Measurements from ENCODE around the gene VPS26A. TPM values are rescaled to one million over a fixed set of nuclear protein-coding genes. Genes with fewer than 3 reads are reported as not detected.

VPS26A gene
- total and polyA plus RNA-seq, 2 donors (not counting 1 experiment from before 2014, with no cell fraction given), result 44.1 to 57.1 TPM

GRCh38 chr10:69092959-69093850 lies 30.8 kb upstream of the VPS26A start:
- Histone ChIP-seq H3K4me2 (ENCODE audit: extremely low read depth, insufficient read depth, low read length) (no peak overlapping the region), H3K9ac (ENCODE audit: insufficient read depth, low read length) (no peak overlapping the region), H3K4me3 (replicated peaks in 1 of 4; ENCODE audit: control extremely low read depth in 1 of 4, insufficient read depth in 1 of 4, low read depth in 3 of 4, low read length in 4 of 4) (no peak overlapping the region), H3K36me3 (ENCODE audit: control insufficient read depth, insufficient read depth, low read length) (no peaks in the 10 kb centered on the region), H3K79me2 (ENCODE audit: control insufficient read depth, insufficient read depth, low read length) (peaks cover 2% of the 10 kb centered on the region), H3K27me3 (ENCODE audit: control insufficient read depth, insufficient read depth, low read length) (no peaks in the 10 kb centered on the region), H2AFZ (ENCODE audit: low read length) (no peak overlapping the region), H3K9me3 (ENCODE audit: control insufficient read depth, insufficient read depth, low read depth, low read length) (no peaks in the 10 kb centered on the region), H3K4me1 (ENCODE audit: control insufficient read depth, extremely low read depth, insufficient read depth, low read length) (peaks cover 2% of the 10 kb centered on the region), H3K27ac (ENCODE audit: insufficient read depth, low read length) (no peak overlapping the region), H4K20me1 (ENCODE audit: control insufficient read depth, extremely low read depth, insufficient read depth, low read length) (no peaks in the 10 kb centered on the region)
- TF ChIP-seq, protein P1, sequence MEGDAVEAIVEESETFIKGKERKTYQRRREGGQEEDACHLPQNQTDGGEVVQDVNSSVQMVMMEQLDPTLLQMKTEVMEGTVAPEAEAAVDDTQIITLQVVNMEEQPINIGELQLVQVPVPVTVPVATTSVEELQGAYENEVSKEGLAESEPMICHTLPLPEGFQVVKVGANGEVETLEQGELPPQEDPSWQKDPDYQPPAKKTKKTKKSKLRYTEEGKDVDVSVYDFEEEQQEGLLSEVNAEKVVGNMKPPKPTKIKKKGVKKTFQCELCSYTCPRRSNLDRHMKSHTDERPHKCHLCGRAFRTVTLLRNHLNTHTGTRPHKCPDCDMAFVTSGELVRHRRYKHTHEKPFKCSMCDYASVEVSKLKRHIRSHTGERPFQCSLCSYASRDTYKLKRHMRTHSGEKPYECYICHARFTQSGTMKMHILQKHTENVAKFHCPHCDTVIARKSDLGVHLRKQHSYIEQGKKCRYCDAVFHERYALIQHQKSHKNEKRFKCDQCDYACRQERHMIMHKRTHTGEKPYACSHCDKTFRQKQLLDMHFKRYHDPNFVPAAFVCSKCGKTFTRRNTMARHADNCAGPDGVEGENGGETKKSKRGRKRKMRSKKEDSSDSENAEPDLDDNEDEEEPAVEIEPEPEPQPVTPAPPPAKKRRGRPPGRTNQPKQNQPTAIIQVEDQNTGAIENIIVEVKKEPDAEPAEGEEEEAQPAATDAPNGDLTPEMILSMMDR (conservative IDR thresholded peaks at IDR 0.05 in 1 of 2, IDR thresholded peaks at IDR 0.05 in 1 of 2; ENCODE audit: low read depth in 1 of 2, low read length in 2 of 2), result peak; percentile 56 to 69
- TF ChIP-seq EZH2 (IDR thresholded peaks at IDR 0.05; ENCODE audit: low read length, missing control alignments), result no peak
- peak; percentile 76 to 93 for DNase-seq (ENCODE audit: low read depth in 2 of 2)

DNA sequence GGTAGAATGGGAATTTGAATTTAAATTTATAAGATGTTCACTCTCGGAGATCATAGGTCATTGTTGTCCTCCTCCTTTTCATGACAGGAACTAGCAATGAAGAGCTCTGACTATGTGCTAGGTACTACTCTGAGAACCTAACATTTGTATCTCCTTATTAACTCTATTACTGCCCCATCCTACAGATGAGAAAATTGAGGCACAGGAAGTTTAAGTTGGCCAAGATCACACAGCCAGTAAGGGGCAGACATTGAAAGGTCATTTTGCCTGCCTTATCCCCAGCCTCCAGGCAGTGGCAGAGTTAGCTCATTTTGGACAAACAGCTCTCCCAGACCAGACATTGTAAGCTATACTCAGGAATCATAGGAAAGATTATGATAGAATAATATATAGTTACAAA lies 30.0 kb upstream of the VPS26A start:
- Histone ChIP-seq H3K4me2 (ENCODE audit: extremely low read depth, insufficient read depth, low read length) (no peak overlapping the region), H3K4me3 (replicated peaks in 1 of 4; ENCODE audit: control extremely low read depth in 1 of 4, insufficient read depth in 1 of 4, low read depth in 3 of 4, low read length in 4 of 4) (no peak overlapping the region), H3K27ac (ENCODE audit: insufficient read depth, low read length) (no peak overlapping the region), H3K79me2 (ENCODE audit: control insufficient read depth, insufficient read depth, low read length) (peaks cover 2% of the 10 kb centered on the region), H2AFZ (ENCODE audit: low read length) (no peak overlapping the region), H3K36me3 (ENCODE audit: control insufficient read depth, insufficient read depth, low read length) (no peaks in the 10 kb centered on the region), H3K4me1 (ENCODE audit: control insufficient read depth, extremely low read depth, insufficient read depth, low read length) (peaks cover 2% of the 10 kb centered on the region), H4K20me1 (ENCODE audit: control insufficient read depth, extremely low read depth, insufficient read depth, low read length) (no peaks in the 10 kb centered on the region), H3K9ac (ENCODE audit: insufficient read depth, low read length) (no peak overlapping the region), H3K9me3 (ENCODE audit: control insufficient read depth, insufficient read depth, low read depth, low read length) (no peaks in the 10 kb centered on the region), H3K27me3 (ENCODE audit: control insufficient read depth, insufficient read depth, low read length) (no peaks in the 10 kb centered on the region)
- peak; percentile 15 to 58 for DNase-seq (ENCODE audit: low read depth in 2 of 2)
- no peak for TF ChIP-seq EZH2 (IDR thresholded peaks at IDR 0.05; ENCODE audit: low read length, missing control alignments)
- TF ChIP-seq, protein P1 (conservative IDR thresholded peaks at IDR 0.05 in 1 of 2, IDR thresholded peaks at IDR 0.05 in 1 of 2; ENCODE audit: low read depth in 1 of 2, low read length in 2 of 2), result peak; percentile 15 to 35

- no peaks in the 10 kb centered on the region for H3K4me1 ChIP-seq (ENCODE audit: control insufficient read depth, extremely low read depth, insufficient read depth, low read length)
- no peaks in the 10 kb centered on the region for H3K9me3 ChIP-seq (ENCODE audit: control insufficient read depth, insufficient read depth, low read depth, low read length)
- H3K27me3 ChIP-seq (ENCODE audit: control insufficient read depth, insufficient read depth, low read length), result no peaks in the 10 kb centered on the region
- H4K20me1 ChIP-seq (ENCODE audit: control insufficient read depth, extremely low read depth, insufficient read depth, low read length), result no peaks in the 10 kb centered on the region
- no peak overlapping the region for H3K4me3 ChIP-seq (replicated peaks in 1 of 4; ENCODE audit: control extremely low read depth in 1 of 4, insufficient read depth in 1 of 4, low read depth in 3 of 4, low read length in 4 of 4)
- no peaks in the 10 kb centered on the region for H3K36me3 ChIP-seq (ENCODE audit: control insufficient read depth, insufficient read depth, low read length)
- no peak overlapping the region for H2AFZ ChIP-seq (ENCODE audit: low read length)
- H3K27ac ChIP-seq (ENCODE audit: insufficient read depth, low read length), result no peak overlapping the region
- no peak overlapping the region for H3K9ac ChIP-seq (ENCODE audit: insufficient read depth, low read length)
- H3K79me2 ChIP-seq (ENCODE audit: control insufficient read depth, insufficient read depth, low read length), result peaks cover 2% of the 10 kb centered on the region
- TF ChIP-seq, protein P1 (conservative IDR thresholded peaks at IDR 0.05 in 1 of 2, IDR thresholded peaks at IDR 0.05 in 1 of 2; ENCODE audit: low read depth in 1 of 2, low read length in 2 of 2), result no peak
- no peak for TF ChIP-seq EZH2 (IDR thresholded peaks at IDR 0.05; ENCODE audit: low read length, missing control alignments)
- no peak overlapping the region for H3K4me2 ChIP-seq (ENCODE audit: extremely low read depth, insufficient read depth, low read length)
- no peak for DNase-seq (ENCODE audit: low read depth in 2 of 2)
Observed at GRCh38 chr10:69096045-69096444, 27.9 kb upstream of the VPS26A start.

Data from fibroblast of lung (primary cell).